Right forelimb (tissue), 1 donor: ENCODE results near the gene INSIG2.

Experiments
- DNase-seq: peaks from one replicate; pipeline ENCODE4 v3.0.0-alpha.2; 2018

The INSIG2 gene

DNA sequence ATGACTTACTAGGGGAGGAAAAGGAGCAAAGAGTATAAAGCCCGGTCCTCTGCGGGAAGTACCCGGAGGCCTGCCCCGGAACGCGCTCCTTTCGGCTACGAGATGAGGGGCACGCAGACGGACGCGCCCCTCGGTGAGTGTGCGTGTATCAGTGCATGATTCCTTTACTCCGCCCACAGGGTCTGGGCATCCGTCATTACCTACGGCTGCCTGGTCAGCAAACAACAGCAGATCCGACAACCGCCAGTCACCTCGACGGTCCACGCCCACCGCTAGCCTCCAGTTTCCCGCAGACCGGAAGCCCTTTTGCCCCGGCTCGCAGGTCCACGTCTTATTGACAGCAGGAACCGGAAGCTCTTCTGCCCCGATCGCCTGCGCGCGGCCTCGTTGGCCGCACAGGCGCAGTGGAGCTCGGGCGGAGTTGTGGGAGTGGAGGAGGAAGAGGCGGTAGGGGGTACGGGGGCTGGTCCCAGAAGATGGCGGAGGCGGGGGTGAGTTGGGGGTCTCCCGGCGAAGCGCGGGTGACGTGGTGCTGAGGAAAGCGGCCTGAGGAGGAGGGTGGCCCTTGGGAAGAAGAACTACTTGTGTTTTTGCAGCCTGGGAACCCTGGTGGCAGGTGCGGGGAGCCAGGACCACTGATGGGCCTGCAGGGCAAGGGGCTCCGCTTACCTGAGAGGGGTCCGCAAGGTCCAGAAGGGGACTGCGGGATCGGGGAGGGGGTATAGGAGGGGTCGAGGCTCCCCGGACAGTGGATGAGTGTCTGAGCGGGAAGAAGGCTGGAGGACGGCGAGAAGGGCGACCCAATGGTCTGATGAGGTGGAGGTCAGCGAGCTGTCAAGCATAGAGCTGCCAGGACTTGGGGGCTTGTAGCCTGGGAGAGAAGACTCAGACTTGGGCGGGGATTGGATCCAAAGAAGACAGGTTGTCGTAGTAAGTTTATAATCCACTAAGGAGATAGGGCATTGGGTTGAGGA lies at the start of gene INSIG2:
Gene INSIG2 (plus strand): TSS at position 421 of the 974 bp plus-strand sequence. CDS start 8,086 bp downstream, outside the sequence.
- DNase-seq, result peak; percentile 96

DNA sequence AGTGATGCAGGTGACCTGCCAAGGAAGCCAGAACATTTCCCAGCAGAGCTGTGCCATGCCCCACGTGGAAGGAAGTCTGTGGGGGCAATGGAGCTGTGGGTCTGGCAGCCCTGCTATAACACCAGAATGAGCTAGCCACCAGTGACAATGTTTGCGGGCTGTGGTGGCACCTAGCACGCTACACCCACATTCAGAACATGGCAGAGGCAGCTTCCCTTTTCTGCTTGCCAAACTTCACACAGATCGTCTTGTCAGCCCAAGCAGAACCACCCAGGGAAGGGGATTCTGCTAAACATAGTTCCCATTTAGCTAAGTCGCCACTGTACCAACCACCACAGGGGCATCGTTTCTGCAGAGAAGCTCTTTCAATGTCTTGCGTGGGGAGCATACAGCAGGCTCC lies 47.4 kb upstream of the INSIG2 start:
- no peak for DNase-seq

GRCh38 chr2:118044103-118044716 lies 44.1 kb upstream of the INSIG2 start:
- DNase-seq, result no peak

GRCh38 chr2:118044854-118045253 lies 43.4 kb upstream of the INSIG2 start:
- DNase-seq, result no peak

DNA sequence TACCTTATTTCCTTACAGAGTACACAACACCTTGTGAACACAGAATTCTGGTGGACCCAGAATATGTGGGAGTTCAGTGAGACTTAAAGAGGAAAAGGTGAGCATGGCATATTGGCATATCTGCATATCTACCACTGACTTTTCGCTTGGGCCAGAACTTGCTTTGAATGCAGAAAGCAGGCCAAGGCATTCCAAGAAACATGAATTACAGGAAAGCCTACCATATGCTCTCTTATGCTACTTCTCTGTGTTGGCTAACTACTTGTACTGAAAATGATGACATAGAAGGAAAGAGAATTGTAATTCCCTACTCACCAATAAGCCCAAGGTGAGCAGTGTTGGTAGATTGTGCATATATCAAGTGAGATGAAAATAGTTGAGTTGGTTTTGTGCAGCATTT lies 43.0 kb upstream of the INSIG2 start:
- no peak for DNase-seq

DNA sequence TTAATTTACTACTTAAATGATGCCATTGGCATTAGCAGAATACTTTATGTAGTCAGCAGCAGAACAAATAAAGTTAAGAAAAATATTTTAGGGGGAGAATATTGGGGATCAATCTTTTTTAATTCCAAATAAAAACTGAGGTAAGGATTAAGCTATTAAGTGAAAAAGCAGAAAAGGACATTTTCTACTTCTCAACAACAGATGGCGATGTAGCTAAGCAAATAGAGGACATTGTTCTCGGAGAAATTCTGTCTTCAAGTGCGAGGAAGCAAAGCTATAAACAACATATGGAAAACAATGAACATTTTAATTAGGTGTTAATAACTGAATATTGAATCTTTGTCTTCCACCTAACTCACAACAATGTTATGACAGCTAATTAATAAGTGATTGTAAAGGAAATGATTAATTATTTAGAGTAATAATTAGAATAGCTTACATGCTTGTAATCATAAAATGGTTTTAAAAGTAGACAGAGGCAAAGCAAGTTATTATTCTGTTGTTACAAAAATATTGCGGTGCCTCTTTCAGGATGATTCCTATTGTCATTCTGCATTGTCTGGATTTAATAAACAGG lies 41.5 kb upstream of the INSIG2 start:
- DNase-seq, result no peak

- DNase-seq, result no peak
Observed at GRCh38 chr2:118047380-118047826, 40.9 kb upstream of the INSIG2 start.

DNA sequence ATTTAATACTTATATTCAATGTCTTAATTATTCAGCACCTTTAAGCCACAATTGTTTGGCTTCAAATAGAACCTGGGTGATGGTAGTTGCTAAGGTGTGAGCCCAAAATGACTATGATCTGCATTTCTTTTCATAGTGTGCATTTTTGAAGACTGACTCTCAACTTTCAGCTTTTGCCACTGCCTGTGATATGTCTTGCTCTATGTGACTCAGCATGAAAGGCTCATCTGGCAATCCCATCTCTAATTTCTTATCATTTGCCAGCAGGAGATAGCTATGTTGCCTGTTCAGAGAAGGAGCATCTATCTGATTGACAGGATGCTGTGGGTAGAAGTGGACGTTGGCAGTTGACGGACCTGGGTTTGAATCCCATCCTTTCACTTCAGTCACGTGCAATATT lies 39.9 kb upstream of the INSIG2 start:
- no peak for DNase-seq

GRCh38 chr2:118049140-118049815 lies 39.0 kb upstream of the INSIG2 start:
- DNase-seq, result no peak

- no peak for DNase-seq
Observed at GRCh38 chr2:118049816-118050140, 38.5 kb upstream of the INSIG2 start.

GRCh38 chr2:118050386-118050785 lies 37.9 kb upstream of the INSIG2 start:
- DNase-seq, result no peak

DNA sequence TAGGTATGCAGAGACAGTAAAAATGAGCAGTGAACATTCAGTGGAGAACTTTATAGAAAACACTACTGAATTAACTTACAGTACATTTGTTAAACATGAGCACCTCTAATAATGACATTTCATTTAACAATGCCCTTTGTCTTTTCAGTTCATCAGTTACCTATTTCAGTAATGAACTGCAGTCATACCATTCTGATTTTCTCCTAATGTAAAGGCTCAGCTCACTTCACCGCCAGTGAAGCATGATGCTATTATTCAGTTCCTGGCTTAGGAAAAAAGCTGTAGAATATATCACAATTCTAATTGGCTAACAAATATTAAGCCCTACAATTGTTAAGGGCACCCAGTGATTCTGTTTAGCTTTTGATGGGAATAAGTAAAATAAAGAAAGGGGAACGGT lies 37.3 kb upstream of the INSIG2 start:
- DNase-seq, result no peak

- no peak for DNase-seq
Observed at GRCh38 chr2:118051826-118052358, 36.4 kb upstream of the INSIG2 start.

DNA sequence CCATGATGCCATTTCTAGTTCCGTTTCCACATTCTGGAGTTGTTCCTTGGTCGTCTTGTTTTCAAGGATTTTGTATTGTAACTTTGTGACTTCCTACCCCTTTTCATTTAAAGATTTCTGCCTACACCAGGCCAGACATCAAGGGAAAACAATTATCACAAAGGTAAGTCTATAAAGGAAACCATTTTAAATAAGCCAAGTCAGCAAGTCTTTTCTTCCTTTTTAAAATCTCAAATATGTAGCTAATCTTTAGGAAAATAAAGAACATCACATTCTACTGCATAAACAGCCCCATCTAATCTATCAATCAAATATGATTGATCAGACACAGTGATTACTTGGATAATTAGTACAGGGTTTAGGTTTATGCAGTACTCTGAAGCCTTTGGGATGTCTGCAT lies 35.8 kb upstream of the INSIG2 start:
- DNase-seq, result no peak

DNA sequence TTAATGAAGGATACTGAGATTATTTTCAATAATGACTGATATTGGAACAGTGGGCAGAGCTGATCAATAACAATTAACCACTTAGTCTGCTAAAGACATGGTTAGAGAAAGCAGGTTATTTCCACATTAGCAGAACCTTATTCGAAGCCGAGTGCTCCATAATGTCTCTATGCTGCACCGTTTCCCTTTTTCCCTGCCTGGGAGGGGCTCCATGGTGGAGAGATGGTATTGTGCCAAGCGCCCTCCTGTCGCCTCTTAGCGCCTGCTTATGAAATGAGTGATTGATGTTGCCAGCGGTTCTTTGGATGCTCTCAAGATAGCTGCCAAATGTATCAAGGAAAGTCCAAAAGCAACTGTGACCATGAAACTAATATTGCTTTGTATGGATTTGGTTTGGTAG lies 34.6 kb upstream of the INSIG2 start:
- no peak for DNase-seq

- DNase-seq, result no peak
Observed at GRCh38 chr2:118054213-118055008, 33.9 kb upstream of the INSIG2 start.

GRCh38 chr2:118055512-118056164 lies 32.6 kb upstream of the INSIG2 start:
- DNase-seq, result no peak

- DNase-seq, result no peak
Observed at GRCh38 chr2:118056165-118056534, 32.1 kb upstream of the INSIG2 start.

GRCh38 chr2:118056801-118057200 lies 31.5 kb upstream of the INSIG2 start:
- no peak for DNase-seq

GRCh38 chr2:118058951-118059350 lies 29.3 kb upstream of the INSIG2 start:
- DNase-seq, result no peak

DNA sequence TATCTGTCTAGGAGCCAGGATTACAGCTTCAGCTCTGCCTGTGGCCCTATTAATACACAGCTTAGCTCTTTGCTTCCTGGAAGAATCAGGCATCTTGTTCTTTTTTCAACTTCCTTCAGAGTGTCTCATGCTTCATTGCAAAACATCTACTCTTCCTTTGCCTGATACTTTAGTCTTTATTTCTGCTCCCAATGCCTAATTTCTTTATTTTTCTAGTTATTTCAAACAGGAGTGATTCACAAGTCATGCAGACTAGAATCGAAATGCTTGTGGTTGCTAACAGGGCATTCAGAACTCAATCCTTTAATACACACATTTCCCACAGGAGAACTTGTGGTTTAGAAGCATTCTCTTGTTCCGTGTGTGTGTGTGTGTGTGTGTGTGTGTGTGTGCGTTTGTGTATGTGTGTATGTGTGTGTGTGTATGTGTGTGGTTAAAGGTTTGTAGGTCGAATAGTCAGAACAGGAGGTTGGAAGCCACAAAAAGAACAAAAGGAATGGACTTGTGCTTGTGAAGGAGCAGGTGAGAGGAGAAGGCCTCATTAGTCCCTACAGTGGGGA lies 28.3 kb upstream of the INSIG2 start:
- DNase-seq, result no peak
